ENCODE measurements around the gene SUSD6. TPM values are rescaled to one million over a fixed set of nuclear protein-coding genes. Genes with fewer than 3 reads are reported as not detected.

SUSD6 gene
- total RNA-seq, 2 experiments from 2014 or later, result 23.1 to 43.6 TPM

GRCh38 chr14:69699748-69700303 lies 88.4 kb downstream of the SUSD6 start:
- CTCF ChIA-PET (ENCODE audit: unreplicated experiment), result no interaction called here
- Histone ChIP-seq H3K4me1 (ENCODE audit: insufficient read depth, low read length, poor library complexity, severe bottlenecking) (peaks cover 88% of the 10 kb centered on the region), H3K36me3 (ENCODE audit: insufficient read depth, low read length) (peaks cover 20% of the 10 kb centered on the region), H4K20me1 (ENCODE audit: insufficient read depth, low read length) (peaks cover 36% of the 10 kb centered on the region), H3K9me2 (ENCODE audit: insufficient read depth, low read length) (no peaks in the 10 kb centered on the region), H3K79me2 (ENCODE audit: insufficient read depth, low read depth, low read length) (peaks cover 97% of the 10 kb centered on the region), H3K9me3 (ENCODE audit: low read length) (no peaks in the 10 kb centered on the region), H3K4me2 (ENCODE audit: low read length) (peak overlapping the region; percentile 22), H2AFZ (ENCODE audit: low read length) (no peak overlapping the region), H3K4me3 (ENCODE audit: low read depth, low read length, poor library complexity, severe bottlenecking) (no peak overlapping the region), H3K27ac (ENCODE audit: low read depth, low read length, poor library complexity, severe bottlenecking) (peak overlapping the region; percentile 6)
- DNase-seq (ENCODE audit: low spot score), result no peak
- no TSS peak for BruUV-seq (replicated peaks)
- intact Hi-C loops (cut with micrococcal nuclease; ENCODE audit: unreplicated experiment), result no loop called here
- POLR2A ChIA-PET, result interaction anchor here (0.6 to 0.9 kb wide), 2 partner anchors 8 to 225 kb away, joined by 3 to 5 read pairs; no protein-coding TSS in a partner anchor
- TF ChIP-seq EZH2phosphoT487 (IDR thresholded peaks at IDR 0.05; ENCODE audit: borderline replicate concordance, low read depth, low read length) (no peak), CTCF (conservative IDR thresholded peaks at IDR 0.05; ENCODE audit: low read length) (no peak)

- Histone ChIP-seq H4K20me1 (ENCODE audit: insufficient read depth, low read length) (peaks cover 34% of the 10 kb centered on the region), H3K27ac (ENCODE audit: low read depth, low read length, poor library complexity, severe bottlenecking) (peak overlapping the region; percentile 48), H3K9me3 (ENCODE audit: low read length) (no peaks in the 10 kb centered on the region), H3K4me1 (ENCODE audit: insufficient read depth, low read length, poor library complexity, severe bottlenecking) (peaks cover 85% of the 10 kb centered on the region), H3K4me3 (ENCODE audit: low read depth, low read length, poor library complexity, severe bottlenecking) (no peak overlapping the region), H2AFZ (ENCODE audit: low read length) (no peak overlapping the region), H3K36me3 (ENCODE audit: insufficient read depth, low read length) (peaks cover 27% of the 10 kb centered on the region), H3K79me2 (ENCODE audit: insufficient read depth, low read depth, low read length) (peaks cover 89% of the 10 kb centered on the region), H3K4me2 (ENCODE audit: low read length) (peak overlapping the region; percentile 64), H3K9me2 (ENCODE audit: insufficient read depth, low read length) (no peaks in the 10 kb centered on the region)
- intact Hi-C loops (cut with micrococcal nuclease; ENCODE audit: unreplicated experiment), result no loop called here
- no peak for DNase-seq (ENCODE audit: low spot score)
- TF ChIP-seq CTCF (conservative IDR thresholded peaks at IDR 0.05; ENCODE audit: low read length), result no peak
- no peak for TF ChIP-seq EZH2phosphoT487 (IDR thresholded peaks at IDR 0.05; ENCODE audit: borderline replicate concordance, low read depth, low read length)
- POLR2A ChIA-PET, result no interaction called here
- CTCF ChIA-PET (ENCODE audit: unreplicated experiment), result no interaction called here
- BruUV-seq (replicated peaks), result no TSS peak
These were observed 89.2 kb downstream of the SUSD6 start for GRCh38 chr14:69700575-69700974.

- H3K4me3 ChIP-seq (ENCODE audit: low read depth, low read length, poor library complexity, severe bottlenecking), result no peak overlapping the region
- no TSS peak for BruUV-seq (replicated peaks)
- ChIA-PET CTCF (ENCODE audit: unreplicated experiment) (no interaction called here), POLR2A (interaction anchor here (0.5 to 1.1 kb wide), 4 partner anchors 11 to 1536 kb away, joined by 3 to 4 read pairs (median 3); no protein-coding TSS in a partner anchor)
- peaks cover 89% of the 10 kb centered on the region for H3K79me2 ChIP-seq (ENCODE audit: insufficient read depth, low read depth, low read length)
- peaks cover 82% of the 10 kb centered on the region for H3K4me1 ChIP-seq (ENCODE audit: insufficient read depth, low read length, poor library complexity, severe bottlenecking)
- H4K20me1 ChIP-seq (ENCODE audit: insufficient read depth, low read length), result peaks cover 27% of the 10 kb centered on the region
- peak overlapping the region; percentile 64 for H3K4me2 ChIP-seq (ENCODE audit: low read length)
- intact Hi-C loops (cut with micrococcal nuclease; ENCODE audit: unreplicated experiment), result no loop called here
- peak overlapping the region; percentile 48 for H3K27ac ChIP-seq (ENCODE audit: low read depth, low read length, poor library complexity, severe bottlenecking)
- H3K9me3 ChIP-seq (ENCODE audit: low read length), result no peaks in the 10 kb centered on the region
- no peaks in the 10 kb centered on the region for H3K9me2 ChIP-seq (ENCODE audit: insufficient read depth, low read length)
- H2AFZ ChIP-seq (ENCODE audit: low read length), result no peak overlapping the region
- TF ChIP-seq EZH2phosphoT487 (IDR thresholded peaks at IDR 0.05; ENCODE audit: borderline replicate concordance, low read depth, low read length) (no peak), CTCF (conservative IDR thresholded peaks at IDR 0.05; ENCODE audit: low read length) (no peak)
- peaks cover 34% of the 10 kb centered on the region for H3K36me3 ChIP-seq (ENCODE audit: insufficient read depth, low read length)
- no peak for DNase-seq (ENCODE audit: low spot score)
These were observed 89.9 kb downstream of the SUSD6 start for GRCh38 chr14:69701291-69701690.
